Measurements from ENCODE around the gene LMO7.
A peak's percentile ranks its signal among the peaks of the same experiment; 100 is the strongest.

The LMO7 gene

GRCh38 chr13:75811841-75812240 is 175.7 kb downstream of the LMO7 start:
- no peak overlapping the region for H3K4me3 ChIP-seq (ENCODE audit: low read depth, low read length)
- TF ChIP-seq CTCF (conservative IDR thresholded peaks at IDR 0.05; ENCODE audit: low read depth, low read length): no peak
- no peak for DNase-seq (ENCODE audit: low read depth)

DNA sequence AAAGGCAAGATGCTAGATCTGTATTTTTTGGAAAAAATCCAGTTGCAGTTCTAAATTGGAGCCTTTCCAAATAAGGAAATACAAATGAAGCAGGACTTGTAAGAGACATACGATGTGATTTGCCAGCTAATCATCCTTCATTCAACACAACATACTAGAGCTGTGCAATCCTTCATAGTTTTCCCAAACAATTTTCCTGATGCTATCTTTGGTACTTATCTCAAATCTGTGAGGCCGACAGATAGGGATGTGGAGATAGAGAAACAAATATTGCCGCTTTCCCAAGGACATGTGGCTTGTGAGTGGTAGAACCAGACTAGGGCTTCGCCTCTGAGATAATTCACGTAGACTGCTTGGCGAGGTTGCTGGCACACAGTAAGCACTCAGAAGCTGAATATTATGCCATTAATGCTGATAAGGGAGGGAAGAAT is 176.6 kb downstream of the LMO7 start:
- TF ChIP-seq CTCF (conservative IDR thresholded peaks at IDR 0.05; ENCODE audit: low read depth, low read length): no peak
- H3K4me3 ChIP-seq (ENCODE audit: low read depth, low read length): no peak overlapping the region
- peak; percentile 72 for DNase-seq (ENCODE audit: low read depth)

- TF ChIP-seq CTCF (conservative IDR thresholded peaks at IDR 0.05; ENCODE audit: low read depth, low read length): no peak
- DNase-seq (ENCODE audit: low read depth): no peak
- H3K4me3 ChIP-seq (ENCODE audit: low read depth, low read length): no peak overlapping the region
Measured at GRCh38 chr13:75813323-75813722, 177.2 kb downstream of the LMO7 start.

- TF ChIP-seq CTCF (conservative IDR thresholded peaks at IDR 0.05; ENCODE audit: low read depth, low read length): no peak
- DNase-seq (ENCODE audit: low read depth): no peak
- H3K4me3 ChIP-seq (ENCODE audit: low read depth, low read length): no peak overlapping the region
Measured at GRCh38 chr13:75818179-75818967, 182.2 kb downstream of the LMO7 start.

GRCh38 chr13:75818968-75819225 is 182.8 kb downstream of the LMO7 start:
- TF ChIP-seq CTCF (conservative IDR thresholded peaks at IDR 0.05; ENCODE audit: low read depth, low read length): no peak

GRCh38 chr13:75825161-75825560 is 189.0 kb downstream of the LMO7 start:
- TF ChIP-seq CTCF (conservative IDR thresholded peaks at IDR 0.05; ENCODE audit: low read depth, low read length): no peak

More at GRCh38 chr13:75818968-75819225, 182.8 kb downstream of the LMO7 start:
- H3K4me3 ChIP-seq (ENCODE audit: low read depth, low read length): no peak overlapping the region
- DNase-seq (ENCODE audit: low read depth): no peak

GRCh38 chr13:75825594-75825993 is 189.5 kb downstream of the LMO7 start:
- H3K4me3 ChIP-seq (ENCODE audit: low read depth, low read length): no peak overlapping the region
- no peak for TF ChIP-seq CTCF (conservative IDR thresholded peaks at IDR 0.05; ENCODE audit: low read depth, low read length)
- no peak for DNase-seq (ENCODE audit: low read depth)

More at GRCh38 chr13:75825161-75825560, 189.0 kb downstream of the LMO7 start:
- H3K4me3 ChIP-seq (ENCODE audit: low read depth, low read length): no peak overlapping the region
- DNase-seq (ENCODE audit: low read depth): no peak
